HK-2 (cell line): ENCODE results near the gene PANK4.

Experiments used
- DNase-seq: peaks from one replicate; pipeline ENCODE4 v3.0.0-alpha.2; 2018; ENCODE audit not compliant: unreplicated experiment

PANK4 gene

GRCh38 chr1:2476061-2476999 lies 50.1 kb downstream of the PANK4 start, which contains the start of gene PLCH2:
PLCH2 (plus strand) TSS chr1:2476289; CDS start chr1:2476589, 300 bp downstream.
- DNase-seq: no peak

- no peak for DNase-seq
Measured at GRCh38 chr1:2475571-2475970, 50.8 kb downstream of the PANK4 start.

- DNase-seq: no peak
Measured at GRCh38 chr1:2474933-2475371, 51.4 kb downstream of the PANK4 start.

- DNase-seq: no peak
Measured at GRCh38 chr1:2474104-2474844, 52.1 kb downstream of the PANK4 start.

- no peak for DNase-seq
Measured at GRCh38 chr1:2473198-2473597, 53.2 kb downstream of the PANK4 start.

GRCh38 chr1:2472561-2473177 lies 53.7 kb downstream of the PANK4 start:
- no peak for DNase-seq

GRCh38 chr1:2472109-2472508 lies 54.3 kb downstream of the PANK4 start:
- no peak for DNase-seq

GRCh38 chr1:2471587-2472001 lies 54.8 kb downstream of the PANK4 start:
- DNase-seq: no peak

- no peak for DNase-seq
Measured at GRCh38 chr1:2471159-2471471, 55.3 kb downstream of the PANK4 start.

- no peak for DNase-seq
Measured at GRCh38 chr1:2470290-2471158, 55.9 kb downstream of the PANK4 start.

GRCh38 chr1:2469103-2469940 lies 57.1 kb downstream of the PANK4 start:
- DNase-seq: no peak

- no peak for DNase-seq
Measured at GRCh38 chr1:2468540-2468939, 57.9 kb downstream of the PANK4 start.

- no peak for DNase-seq
Measured at GRCh38 chr1:2468041-2468472, 58.3 kb downstream of the PANK4 start.

GRCh38 chr1:2466958-2467554 lies 59.3 kb downstream of the PANK4 start:
- DNase-seq: no peak

- no peak for DNase-seq
Measured at GRCh38 chr1:2466270-2466665, 60.1 kb downstream of the PANK4 start.

- no peak for DNase-seq
Measured at GRCh38 chr1:2465371-2466269, 60.8 kb downstream of the PANK4 start.

GRCh38 chr1:2463396-2463795 lies 63.0 kb downstream of the PANK4 start:
- no peak for DNase-seq

GRCh38 chr1:2462819-2463218 lies 63.6 kb downstream of the PANK4 start:
- no peak for DNase-seq
